Neural cell (in vitro differentiated cells): ENCODE measurements around the gene ADARB2.

Experiments used
- EP300 ChIP-seq: fragments of 450-650 bp; conservative IDR thresholded peaks from 2 replicates; pipeline ENCODE4 v1.6.1; 2014; ENCODE audit warnings: antibody characterized with exemption, mild to moderate bottlenecking, moderate library complexity; ENCODE audit not compliant: poor library complexity, severe bottlenecking
- EZH2 ChIP-seq: fragments of 200-600, 300-800 bp; shearing (Covaris generic), sonication (generic); IDR thresholded peaks from 2 replicates; pipeline ENCODE4 v1.6.1; 2014; ENCODE audit warnings: antibody characterized with exemption, low read length, borderline replicate concordance, mild to moderate bottlenecking; ENCODE audit not compliant: insufficient read depth, poor library complexity, severe bottlenecking
- POLR2AphosphoS5 ChIP-seq: IDR thresholded peaks from 2 replicates; pipeline ENCODE4 v1.6.1; 2012
- TF ChIP-seq, protein P1 (sequence below): fragments of 450-650 bp; IDR thresholded peaks from 2 replicates; pipeline ENCODE4 v1.5.1; 2014; ENCODE audit warnings: antibody characterized with exemption, mild to moderate bottlenecking, moderate library complexity; ENCODE audit not compliant: poor library complexity, severe bottlenecking

- TF ChIP-seq, protein P1, sequence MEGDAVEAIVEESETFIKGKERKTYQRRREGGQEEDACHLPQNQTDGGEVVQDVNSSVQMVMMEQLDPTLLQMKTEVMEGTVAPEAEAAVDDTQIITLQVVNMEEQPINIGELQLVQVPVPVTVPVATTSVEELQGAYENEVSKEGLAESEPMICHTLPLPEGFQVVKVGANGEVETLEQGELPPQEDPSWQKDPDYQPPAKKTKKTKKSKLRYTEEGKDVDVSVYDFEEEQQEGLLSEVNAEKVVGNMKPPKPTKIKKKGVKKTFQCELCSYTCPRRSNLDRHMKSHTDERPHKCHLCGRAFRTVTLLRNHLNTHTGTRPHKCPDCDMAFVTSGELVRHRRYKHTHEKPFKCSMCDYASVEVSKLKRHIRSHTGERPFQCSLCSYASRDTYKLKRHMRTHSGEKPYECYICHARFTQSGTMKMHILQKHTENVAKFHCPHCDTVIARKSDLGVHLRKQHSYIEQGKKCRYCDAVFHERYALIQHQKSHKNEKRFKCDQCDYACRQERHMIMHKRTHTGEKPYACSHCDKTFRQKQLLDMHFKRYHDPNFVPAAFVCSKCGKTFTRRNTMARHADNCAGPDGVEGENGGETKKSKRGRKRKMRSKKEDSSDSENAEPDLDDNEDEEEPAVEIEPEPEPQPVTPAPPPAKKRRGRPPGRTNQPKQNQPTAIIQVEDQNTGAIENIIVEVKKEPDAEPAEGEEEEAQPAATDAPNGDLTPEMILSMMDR = no peak
- TF ChIP-seq EZH2 (no peak), EP300 (no peak), POLR2AphosphoS5 (no peak)
These were observed 543.2 kb downstream of the ADARB2 start for GRCh38 chr10:1194161-1194560.
